Neuronal stem cell (in vitro differentiated cells): Measurements from ENCODE around the gene MTX1.

ENCODE experiments used
- DNase-seq: peaks from one replicate; pipeline ENCODE4 v3.0.0-alpha.2; 2013; ENCODE audit warnings: low spot score
- H2AFZ ChIP-seq: one replicate; pipeline ENCODE4 v1.6.1; 2013; ENCODE audit warnings: mild to moderate bottlenecking, low read length, inconsistent platforms
- H2AK5ac ChIP-seq: 2 replicates; pipeline ENCODE4 v1.6.1; 2013; ENCODE audit warnings: low read depth, mild to moderate bottlenecking, inconsistent platforms, low read length, moderate library complexity, mixed read lengths
- H2BK120ac ChIP-seq: 2 replicates; pipeline ENCODE4 v1.6.1; 2013; ENCODE audit warnings: low read depth, mild to moderate bottlenecking, inconsistent platforms, low read length, moderate library complexity, mixed read lengths
- H2BK12ac ChIP-seq: one replicate; pipeline ENCODE4 v1.6.1; 2013; ENCODE audit warnings: low read length, inconsistent platforms
- H2BK15ac ChIP-seq: 2 replicates; pipeline ENCODE4 v1.6.1; 2013; ENCODE audit warnings: mild to moderate bottlenecking, low read length, inconsistent platforms, mixed read lengths
- H2BK5ac ChIP-seq: one replicate; pipeline ENCODE4 v1.6.1; 2013; ENCODE audit warnings: inconsistent platforms, mild to moderate bottlenecking, low read length, moderate library complexity
- H3K14ac ChIP-seq: one replicate; pipeline ENCODE4 v1.6.1; 2013; ENCODE audit warnings: low read length, inconsistent platforms
- H3K18ac ChIP-seq: 2 replicates; pipeline ENCODE4 v1.6.1; 2013; ENCODE audit warnings: low read length, inconsistent platforms
- H3K23ac ChIP-seq: 2 replicates; pipeline ENCODE4 v1.6.1; 2013; ENCODE audit warnings: low read depth, mild to moderate bottlenecking, mixed read lengths, low read length, inconsistent platforms; ENCODE audit not compliant: poor library complexity
- H3K27ac ChIP-seq: replicated peaks from 3 replicates; pipeline ENCODE4 v1.5.1; 2013; ENCODE audit warnings: low read length, inconsistent platforms
- H3K27me3 ChIP-seq, 3 experiments: 2 replicates each; pipeline ENCODE4 v1.6.1; 2013; ENCODE audit warnings: low read length in 3 of 3, mild to moderate bottlenecking in 2 of 3, inconsistent platforms in 1 of 3, low read depth in 1 of 3, mixed read lengths in 1 of 3, moderate library complexity in 1 of 3; ENCODE audit not compliant: control insufficient read depth in 3 of 3, insufficient read depth in 3 of 3
- H3K36me3 ChIP-seq, 2 donors: replicated peaks in 1 of 2; 2 replicates each; pipeline ENCODE4 v1.6.1; 2013; ENCODE audit warnings: low read length in 2 of 2; ENCODE audit not compliant: control insufficient read depth in 2 of 2, insufficient read depth in 2 of 2
- H3K4ac ChIP-seq: 2 replicates; pipeline ENCODE4 v1.6.1; 2013; ENCODE audit warnings: inconsistent platforms, mild to moderate bottlenecking, low read length, moderate library complexity
- H3K4me1 ChIP-seq, 2 donors: 1 replicate in 1 of 2; 2 replicates in 1 of 2; pipeline ENCODE4 v1.6.1; 2013; ENCODE audit warnings: low read length in 2 of 2, low read depth in 1 of 2; ENCODE audit not compliant: control insufficient read depth in 2 of 2, insufficient read depth in 1 of 2
- H3K4me2 ChIP-seq: one replicate; pipeline ENCODE4 v1.6.1; 2013; ENCODE audit warnings: mild to moderate bottlenecking, low read length, inconsistent platforms; ENCODE audit not compliant: insufficient read depth, poor library complexity, severe bottlenecking
- H3K4me3 ChIP-seq, 2 donors: 2 replicates each; pipeline ENCODE4 v1.5.1; 2013; ENCODE audit warnings: low read length in 2 of 2, mild to moderate bottlenecking in 2 of 2, inconsistent platforms in 1 of 2, moderate library complexity in 1 of 2
- H3K79me1 ChIP-seq: one replicate; pipeline ENCODE4 v1.6.1; 2013; ENCODE audit warnings: low read depth, mild to moderate bottlenecking, inconsistent platforms, low read length, moderate library complexity
- H3K9ac ChIP-seq: one replicate; pipeline ENCODE4 v1.6.1; 2013; ENCODE audit warnings: mild to moderate bottlenecking, low read depth, low read length, inconsistent platforms; ENCODE audit not compliant: poor library complexity
- H3K9me3 ChIP-seq, 2 donors: replicated peaks in 1 of 2; 2 replicates each; pipeline versions ENCODE3 to v1.6.1; 2013; ENCODE audit warnings: low read length in 2 of 2, mild to moderate bottlenecking in 2 of 2, inconsistent platforms in 1 of 2, low read depth in 1 of 2, mixed read lengths in 1 of 2, moderate library complexity in 1 of 2; ENCODE audit not compliant: control insufficient read depth in 2 of 2, insufficient read depth in 1 of 2
- H4K8ac ChIP-seq: one replicate; pipeline ENCODE4 v1.6.1; 2013; ENCODE audit warnings: low read depth, mild to moderate bottlenecking, inconsistent platforms, low read length, moderate library complexity
- H4K91ac ChIP-seq: one replicate; pipeline ENCODE4 v1.6.1; 2013; ENCODE audit warnings: low read length, low read depth, mild to moderate bottlenecking, inconsistent platforms; ENCODE audit not compliant: poor library complexity
- WGBS, 2 donors: extraction: QIAGEN DNeasy Blood & Tissue Kit; methylation state at CpG; one replicate each; pipeline ENCODE4 v1.1.7; 2013; ENCODE audit warnings: missing lambda C conversion rate in 2 of 2, mixed read lengths in 1 of 2; ENCODE audit not compliant: insufficient read length in 2 of 2, insufficient replicate concordance in 1 of 2; ENCODE audit errors: extremely low coverage in 2 of 2; 5-methylcytosine and 5-hydroxymethylcytosine counted together

Gene MTX1

DNA sequence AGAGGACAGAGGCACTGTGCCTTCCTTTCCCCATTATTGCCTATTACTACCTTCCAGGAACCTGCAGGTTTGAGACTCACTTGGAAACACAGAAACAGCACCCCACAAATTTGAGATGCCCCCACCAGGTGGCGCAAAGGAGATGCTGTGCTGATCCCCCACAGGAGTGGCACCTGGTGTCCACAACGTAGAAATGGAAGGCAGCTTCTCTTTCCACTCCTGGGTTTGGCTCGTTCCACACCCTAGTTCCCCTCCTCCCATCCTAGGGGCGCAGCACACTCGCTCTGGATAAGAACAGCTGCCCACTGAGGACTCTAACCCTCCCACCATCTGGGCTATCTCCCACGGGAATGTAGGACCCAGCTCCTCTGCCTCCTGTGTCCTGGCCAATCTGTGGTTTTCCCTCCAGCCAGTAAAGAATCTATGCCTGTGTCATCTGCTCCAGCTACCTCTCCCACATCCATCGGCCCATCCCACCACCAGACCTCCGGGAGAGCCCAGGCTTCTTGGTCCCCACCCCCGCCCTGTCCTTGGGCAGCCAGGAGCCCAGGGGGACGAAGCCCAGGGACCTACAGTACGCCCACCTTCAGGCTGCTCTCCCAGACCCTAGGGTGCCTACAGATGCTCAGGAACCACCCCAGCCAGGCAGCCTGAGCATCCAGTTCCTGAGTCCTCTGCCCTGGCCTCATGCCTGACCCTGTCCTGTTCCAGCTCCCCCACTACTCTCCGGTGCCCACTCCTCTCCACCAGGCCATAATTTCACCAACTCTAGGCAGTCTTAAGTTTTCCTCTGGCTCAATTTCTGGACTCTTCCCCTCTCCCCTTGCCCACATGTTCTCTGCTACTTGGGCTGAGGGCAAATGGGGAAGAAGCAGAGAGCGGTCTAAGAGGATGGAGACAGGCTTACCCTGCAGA, 1.3 kb upstream of the MTX1 start:
- WGBS, 2 donors, result no CpG with 5 or more reads among the region's 13 CpGs
- H3K4me2 ChIP-seq, result peak overlapping the region; percentile 95
- peaks cover 16 to 51% of the 10 kb centered on the region in 2 donors for H3K36me3 ChIP-seq
- H2BK12ac ChIP-seq, result no peak overlapping the region
- peaks cover 6% of the 10 kb centered on the region for H3K79me1 ChIP-seq
- H4K91ac ChIP-seq, result peak overlapping the region; percentile 89
- peak overlapping the region; percentile 98 for H2BK5ac ChIP-seq
- H2BK15ac ChIP-seq, result peak overlapping the region; percentile 99
- peak overlapping the region; percentile 99 for H4K8ac ChIP-seq
- H3K23ac ChIP-seq, result peak overlapping the region; percentile 95
- peak overlapping the region; percentile 98 for H2AK5ac ChIP-seq
- no peaks in the 10 kb centered on the region for H3K9me3 ChIP-seq
- DNase-seq, result peak; percentile 70
- peak overlapping the region; percentile 97 for H3K9ac ChIP-seq
- H3K14ac ChIP-seq, result peak overlapping the region; percentile 86
- no peak overlapping the region for H2AFZ ChIP-seq
- peak overlapping the region; percentile 76 to 82 for H3K4me3 ChIP-seq
- H3K18ac ChIP-seq, result peak overlapping the region; percentile 97
- H3K4me1 ChIP-seq, result peaks cover 13 to 15% of the 10 kb centered on the region in 2 donors
- no peaks in the 10 kb centered on the region for H3K27me3 ChIP-seq
- peak overlapping the region; percentile 89 for H2BK120ac ChIP-seq
- H3K27ac ChIP-seq, result peak overlapping the region; percentile 83
- H3K4ac ChIP-seq, result peak overlapping the region; percentile 86

DNA sequence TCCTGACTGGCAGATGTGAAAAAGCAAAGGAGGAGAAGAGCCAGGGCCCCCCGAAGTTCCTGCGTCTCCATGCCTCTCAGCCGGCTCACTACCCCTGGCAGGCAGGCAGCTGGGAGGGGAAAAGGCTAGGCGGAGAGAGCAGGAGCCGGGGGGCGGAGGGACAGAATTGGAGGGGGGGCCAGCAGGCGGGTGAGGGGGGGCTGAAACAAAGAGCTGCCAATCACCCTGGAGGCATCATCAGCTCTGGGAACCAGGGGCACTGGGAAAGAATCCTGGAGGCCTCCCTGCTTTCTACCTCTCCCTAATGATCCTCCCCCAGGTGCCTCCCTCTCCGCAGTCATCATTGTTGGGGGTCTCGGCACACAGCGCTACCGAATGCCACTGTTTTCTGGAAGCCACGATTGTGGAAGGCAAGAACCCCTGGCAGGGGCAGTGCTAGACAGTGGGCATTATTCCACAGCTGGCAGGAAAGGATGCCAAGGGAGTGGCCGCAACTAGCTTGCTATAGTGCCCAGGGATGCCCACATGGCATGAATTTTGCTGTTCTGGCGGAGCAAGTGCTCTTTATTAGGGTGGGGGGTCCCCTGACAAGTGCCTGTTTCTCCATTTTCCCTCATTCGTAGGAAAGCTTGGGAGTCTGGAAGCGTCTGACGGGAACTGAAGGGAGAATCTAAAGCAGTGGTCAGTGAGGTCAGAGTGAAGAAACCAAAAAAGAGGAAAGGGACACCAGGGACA, 522 bp upstream of the MTX1 start, which contains the start of gene THBS3:
THBS3 (minus strand) TSS at position 92 of the 735 bp plus-strand sequence; CDS start at position 71, 21 bp downstream.
- Histone ChIP-seq H3K4ac (peak within 1 kb of the TSS; percentile 86), H3K23ac (peak within 1 kb of the TSS; percentile 95), H3K9me3 (no peaks in the 10 kb centered on the region), H3K14ac (peak within 1 kb of the TSS; percentile 86), H3K79me1 (peaks cover 6% of the 10 kb centered on the region), H3K27ac (peak within 1 kb of the TSS; percentile 99), H2BK12ac (peak within 1 kb of the TSS; percentile 18), H3K36me3 (peaks cover 8 to 45% of the 10 kb centered on the region in 2 donors), H3K4me2 (peak within 1 kb of the TSS; percentile 95), H3K4me3 (peak within 1 kb of the TSS; percentile 82 to 86), H3K18ac (peak within 1 kb of the TSS; percentile 100), H4K8ac (peak within 1 kb of the TSS; percentile 99), H2AFZ (peak within 1 kb of the TSS; percentile 77), H3K4me1 (peaks cover 13 to 15% of the 10 kb centered on the region in 2 donors), H3K27me3 (no peaks in the 10 kb centered on the region), H2BK5ac (peak within 1 kb of the TSS; percentile 98), H4K91ac (peak within 1 kb of the TSS; percentile 89), H3K9ac (peak within 1 kb of the TSS; percentile 97), H2AK5ac (peak within 1 kb of the TSS; percentile 98), H2BK15ac (peak within 1 kb of the TSS; percentile 100), H2BK120ac (peak within 1 kb of the TSS; percentile 98)
- WGBS, 2 donors, result no CpG with 5 or more reads among the region's 17 CpGs
- peak; percentile 77 for DNase-seq

GRCh38 chr1:155209312-155209721, 822 bp downstream of the MTX1 start:
- Histone ChIP-seq H3K4ac (no peak overlapping the region), H2BK15ac (no peak overlapping the region), H3K9ac (peak overlapping the region; percentile 89), H3K18ac (peak overlapping the region; percentile 89), H3K4me2 (peak overlapping the region; percentile 85), H4K8ac (no peak overlapping the region), H3K23ac (peak overlapping the region; percentile 47), H3K36me3 (peaks cover 1 to 32% of the 10 kb centered on the region in 2 donors), H4K91ac (no peak overlapping the region), H2BK5ac (peak overlapping the region; percentile 98), H3K14ac (no peak overlapping the region), H3K4me3 (peak overlapping the region; percentile 82 to 86), H3K79me1 (peaks cover 6% of the 10 kb centered on the region), H3K9me3 (no peaks in the 10 kb centered on the region), H3K27me3 (no peaks in the 10 kb centered on the region), H2BK120ac (no peak overlapping the region), H2BK12ac (no peak overlapping the region), H3K27ac (peak overlapping the region; percentile 96), H3K4me1 (peaks cover 13 to 15% of the 10 kb centered on the region in 2 donors), H2AFZ (peak overlapping the region; percentile 77), H2AK5ac (no peak overlapping the region)
- no CpG with 5 or more reads among the region's 13 CpGs for WGBS, 2 donors
- no peak for DNase-seq
